Measurements from ENCODE around the gene FARS2.

The FARS2 gene

GRCh38 chr6:5706124-5707033 is 445.1 kb downstream of the FARS2 start:
- no peak for DNase-seq

DNA sequence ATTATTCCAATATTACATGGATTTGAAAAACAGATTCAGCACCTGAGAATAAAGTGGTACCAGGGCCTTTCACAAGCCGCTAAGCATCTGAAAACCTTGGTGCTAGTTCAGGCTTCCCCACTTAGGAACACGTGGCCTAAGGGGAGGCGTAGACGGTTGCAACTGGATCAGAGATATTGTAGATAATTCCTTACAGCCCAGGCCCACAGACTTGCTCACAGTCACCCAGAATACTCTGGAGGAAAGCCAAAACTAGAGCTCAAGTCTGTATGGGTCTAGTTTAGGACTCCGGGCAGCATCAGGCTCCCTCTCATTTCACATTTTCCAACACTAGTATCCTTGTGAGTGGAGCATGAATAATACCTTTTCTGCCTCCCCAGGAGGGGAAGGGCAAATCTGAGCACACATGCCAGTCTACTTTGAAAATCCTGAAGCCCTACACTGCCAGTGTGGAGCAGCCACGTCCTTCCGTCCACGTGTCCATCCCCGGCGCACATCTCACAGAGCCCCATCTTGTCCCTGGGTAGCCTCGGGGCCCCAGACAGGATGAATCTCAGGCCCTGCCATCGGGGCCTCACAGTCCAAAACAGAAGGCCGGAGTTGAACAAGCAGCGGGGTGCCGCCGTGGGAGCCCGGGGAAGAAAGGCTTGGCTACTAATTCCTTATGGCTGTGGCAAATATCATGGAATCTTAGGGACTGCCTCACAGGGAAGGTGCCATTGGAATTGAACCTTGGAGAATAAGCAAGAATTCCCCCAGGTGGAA is 446.1 kb downstream of the FARS2 start:
- no peak for DNase-seq

DNA sequence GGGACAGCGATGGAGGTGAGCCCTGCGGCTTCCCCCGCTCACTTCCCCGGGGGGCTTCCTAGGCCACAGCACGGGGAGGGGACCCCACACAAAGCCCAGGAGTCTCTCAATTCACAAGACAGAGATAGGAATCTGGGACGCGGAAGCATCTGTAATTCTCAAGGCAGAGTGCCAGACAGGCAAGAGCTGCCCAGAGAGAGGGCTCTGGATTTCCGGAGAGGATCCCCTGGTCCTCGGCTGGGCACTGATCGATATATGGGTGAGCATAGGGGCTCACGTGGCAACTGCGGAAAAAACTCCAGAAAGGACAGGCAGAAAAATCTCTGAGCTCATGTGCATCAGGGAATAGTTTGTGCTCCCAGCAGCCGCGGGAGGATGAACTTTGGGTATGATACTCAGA is 449.2 kb downstream of the FARS2 start:
- DNase-seq, result no peak

GRCh38 chr6:5710936-5711335 is 449.6 kb downstream of the FARS2 start:
- no peak for DNase-seq

- DNase-seq, result no peak
Measured at GRCh38 chr6:5712349-5713215, 451.3 kb downstream of the FARS2 start.

- no peak for DNase-seq
Measured at GRCh38 chr6:5713519-5713918, 452.2 kb downstream of the FARS2 start.

- no peak for DNase-seq
Measured at GRCh38 chr6:5718231-5718947, 457.1 kb downstream of the FARS2 start.

DNA sequence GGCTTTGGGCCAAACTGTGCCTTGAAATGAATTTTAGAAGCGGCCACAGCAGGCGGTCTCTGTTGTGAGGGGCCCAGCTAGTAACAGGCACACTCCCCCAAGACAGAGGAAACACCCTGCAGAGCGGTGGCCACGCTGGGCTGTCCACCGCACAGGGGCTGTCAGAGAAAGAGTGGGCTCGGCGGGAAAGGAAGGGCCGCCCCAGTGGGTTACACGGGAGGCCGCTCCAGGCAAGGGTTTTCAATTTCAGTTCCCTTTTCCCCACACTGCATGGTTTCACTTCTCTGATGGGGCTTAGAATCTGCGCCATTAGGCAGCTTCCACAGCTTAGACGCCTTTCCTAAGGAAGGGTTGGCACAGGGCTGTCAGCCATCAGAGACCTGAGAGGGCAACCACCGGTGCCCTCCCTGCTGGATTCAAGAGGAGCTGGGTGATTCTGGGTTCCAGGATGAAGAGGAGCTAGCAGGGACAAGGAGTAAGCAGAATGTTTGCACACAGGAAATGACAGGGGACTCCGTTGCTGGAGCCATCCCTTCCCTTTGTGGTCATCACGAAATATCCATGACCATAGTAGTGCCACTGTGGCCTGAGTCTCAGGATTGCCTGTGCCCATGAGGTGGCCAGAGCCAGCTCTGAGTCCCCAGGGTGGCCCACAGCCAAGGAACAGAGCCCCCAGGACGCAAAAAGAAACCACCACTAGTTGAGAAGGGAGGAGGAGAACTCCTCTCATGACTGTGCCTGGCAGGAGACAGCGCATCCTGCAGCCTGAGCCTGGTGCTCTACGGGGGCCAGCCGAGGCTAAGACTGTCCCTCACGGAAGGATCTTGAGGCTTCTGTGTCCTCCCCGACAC is 462.8 kb downstream of the FARS2 start:
- DNase-seq, result peak; percentile 59

- DNase-seq, result no peak
Measured at GRCh38 chr6:5724911-5725310, 463.6 kb downstream of the FARS2 start.

- no peak for DNase-seq
Measured at GRCh38 chr6:5726976-5727718, 465.8 kb downstream of the FARS2 start.

DNA sequence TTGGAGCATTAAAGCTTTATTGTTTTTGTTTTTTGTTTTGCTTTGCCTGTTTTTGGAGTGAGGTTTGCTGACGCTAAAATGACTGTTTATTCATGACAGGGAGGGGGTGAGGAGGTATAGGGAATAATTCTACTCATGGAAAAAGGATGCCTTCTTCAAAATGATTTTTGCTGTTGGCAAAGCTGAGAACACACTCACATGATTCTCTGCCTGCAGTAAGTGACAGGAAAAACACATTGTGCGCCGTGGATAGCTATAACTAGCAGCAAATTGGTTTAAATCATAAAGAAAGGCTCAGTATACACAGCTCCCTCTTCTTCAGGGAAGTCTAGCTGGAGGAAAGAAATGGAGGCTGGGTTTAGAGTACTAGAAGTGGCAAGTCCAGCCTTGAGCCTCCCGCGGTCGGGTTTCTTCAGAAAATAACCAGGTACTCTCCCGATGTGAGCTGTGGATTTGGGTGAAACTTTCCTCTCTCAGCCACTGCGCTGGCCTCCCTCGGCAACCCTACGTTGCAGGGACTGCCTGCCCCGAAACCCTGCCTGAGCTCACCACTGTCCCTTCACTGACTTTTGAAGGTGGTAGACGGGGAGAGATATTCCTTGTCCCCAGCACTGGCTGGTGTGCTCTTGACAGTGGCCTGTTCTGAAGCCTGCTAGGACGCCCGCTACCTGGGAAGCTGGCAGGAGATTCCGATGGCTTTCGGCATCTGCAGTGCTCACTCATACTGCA is 467.2 kb downstream of the FARS2 start:
- DNase-seq, result no peak

- DNase-seq, result no peak
Measured at GRCh38 chr6:5729080-5729434, 467.7 kb downstream of the FARS2 start.

- DNase-seq, result no peak
Measured at GRCh38 chr6:5729813-5730517, 468.7 kb downstream of the FARS2 start.

GRCh38 chr6:5730585-5731263 is 469.4 kb downstream of the FARS2 start:
- DNase-seq, result no peak

- DNase-seq, result no peak
Measured at GRCh38 chr6:5731435-5731834, 470.1 kb downstream of the FARS2 start.

DNA sequence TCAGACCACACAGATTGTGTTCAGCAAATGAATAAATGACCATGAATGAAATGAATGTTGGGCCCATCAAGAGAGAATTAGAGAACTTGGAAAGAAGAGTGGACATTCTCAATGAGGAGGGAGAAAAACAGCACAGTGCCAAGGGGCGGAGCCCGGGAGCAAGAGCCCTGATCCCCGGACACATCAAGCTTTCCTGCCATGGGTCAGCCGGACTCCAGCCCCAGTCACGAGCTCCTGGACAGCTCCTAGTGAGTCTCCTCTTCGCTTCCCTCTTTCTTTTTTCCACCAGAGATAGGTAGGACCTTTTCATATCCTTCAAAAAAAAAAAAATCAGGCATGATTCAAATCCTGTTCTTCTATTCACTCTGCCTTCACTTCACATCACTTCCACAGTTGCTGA is 471.2 kb downstream of the FARS2 start:
- DNase-seq, result no peak

- no peak for DNase-seq
Measured at GRCh38 chr6:5736016-5736738, 474.9 kb downstream of the FARS2 start.

DNA sequence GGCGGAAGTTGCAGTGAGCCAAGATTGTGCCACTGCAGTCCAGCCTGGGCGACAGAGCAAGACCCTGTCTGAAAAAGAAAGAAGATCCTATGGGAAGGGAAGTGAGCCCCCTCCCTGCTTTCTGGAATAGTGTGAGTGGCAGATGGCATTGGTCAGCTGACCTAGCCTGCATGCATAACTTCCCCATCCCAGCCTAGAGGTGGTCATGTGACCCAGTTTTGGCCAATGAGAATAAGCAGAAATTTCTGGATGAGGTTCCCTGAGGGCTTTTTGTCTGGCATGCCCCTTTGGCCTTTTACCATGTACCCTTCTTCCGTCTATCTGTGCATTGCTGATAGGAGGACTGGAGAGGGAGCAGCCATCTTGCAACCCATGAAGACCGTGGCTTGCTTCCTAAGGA is 476.1 kb downstream of the FARS2 start:
- no peak for DNase-seq
